CMK (cell line): Measurements from ENCODE around the gene DUOXA2.

Source experiments
- DNase-seq: peaks from one replicate; pipeline ENCODE4 v3.0.0-alpha.2; 2010; ENCODE audit warnings: low read depth

Gene DUOXA2

DNA sequence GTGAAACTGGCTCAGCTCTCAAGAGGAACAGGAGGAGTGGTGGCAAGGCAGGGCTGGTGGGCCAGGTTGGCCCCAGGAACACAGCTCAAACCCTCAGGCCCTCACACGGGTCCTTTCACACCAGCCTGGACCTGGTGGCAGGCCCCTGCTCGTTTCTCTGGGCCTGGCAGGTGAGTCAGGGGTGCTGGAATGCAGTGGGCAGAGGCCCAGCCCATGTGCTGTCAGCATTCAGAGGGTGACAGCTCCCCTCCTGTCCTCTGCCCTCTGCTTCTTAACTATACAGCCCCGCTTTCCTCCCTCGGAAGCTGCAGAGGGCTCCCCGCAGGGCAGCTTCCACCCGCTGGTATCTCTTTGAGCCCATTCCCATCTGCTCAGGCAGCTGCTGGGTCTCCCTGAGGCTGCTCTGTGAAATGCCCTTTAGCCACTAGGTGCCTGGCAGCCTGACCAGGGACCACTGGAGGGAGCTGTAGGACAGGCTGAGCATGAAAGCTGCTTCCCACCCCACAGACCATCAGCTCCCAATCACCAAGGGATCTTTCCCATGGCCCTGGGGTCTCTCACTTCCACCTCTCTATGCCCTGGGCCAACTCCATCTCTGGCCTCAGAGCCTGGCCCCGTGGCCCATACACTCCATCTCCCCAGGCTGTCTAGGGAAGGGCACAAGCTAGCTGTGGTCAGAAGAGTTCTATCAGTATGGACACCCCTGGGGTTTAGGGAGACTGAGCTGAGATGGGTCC lies 48.8 kb downstream of the DUOXA2 start:
- peak; percentile 59 for DNase-seq

DNA sequence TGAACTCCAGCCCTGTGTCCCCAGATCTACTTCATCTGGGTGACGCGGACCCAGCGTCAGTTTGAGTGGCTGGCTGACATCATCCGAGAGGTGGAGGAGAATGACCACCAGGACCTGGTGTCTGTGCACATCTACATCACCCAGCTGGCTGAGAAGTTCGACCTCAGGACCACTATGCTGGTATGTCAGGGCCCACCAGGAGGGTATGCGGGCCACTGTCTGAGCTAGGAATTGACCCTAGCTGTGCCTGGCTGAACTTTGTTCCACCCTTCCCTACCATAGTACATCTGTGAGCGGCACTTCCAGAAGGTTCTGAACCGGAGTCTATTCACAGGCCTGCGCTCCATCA lies 49.4 kb downstream of the DUOXA2 start:
- DNase-seq = no peak

DNA sequence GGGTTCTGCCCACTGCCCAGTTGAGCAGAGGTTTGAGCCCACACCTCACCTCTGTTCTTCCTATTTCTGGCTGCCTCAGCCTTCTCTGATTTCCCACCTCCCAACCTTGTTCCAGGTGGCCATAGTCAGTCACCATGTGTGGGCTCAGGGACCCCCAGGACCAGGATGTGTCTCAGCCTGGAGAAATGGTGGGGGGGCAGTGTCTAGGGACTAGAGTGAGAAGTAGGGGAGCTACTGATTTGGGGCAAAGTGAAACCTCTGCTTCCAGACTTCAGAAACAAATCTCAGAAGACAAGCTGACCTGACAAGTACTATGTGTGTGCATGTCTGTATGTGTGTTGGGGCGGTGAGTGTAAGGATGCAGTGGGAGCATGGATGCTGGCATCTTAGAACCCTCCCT lies 50.8 kb downstream of the DUOXA2 start:
- DNase-seq = no peak

DNA sequence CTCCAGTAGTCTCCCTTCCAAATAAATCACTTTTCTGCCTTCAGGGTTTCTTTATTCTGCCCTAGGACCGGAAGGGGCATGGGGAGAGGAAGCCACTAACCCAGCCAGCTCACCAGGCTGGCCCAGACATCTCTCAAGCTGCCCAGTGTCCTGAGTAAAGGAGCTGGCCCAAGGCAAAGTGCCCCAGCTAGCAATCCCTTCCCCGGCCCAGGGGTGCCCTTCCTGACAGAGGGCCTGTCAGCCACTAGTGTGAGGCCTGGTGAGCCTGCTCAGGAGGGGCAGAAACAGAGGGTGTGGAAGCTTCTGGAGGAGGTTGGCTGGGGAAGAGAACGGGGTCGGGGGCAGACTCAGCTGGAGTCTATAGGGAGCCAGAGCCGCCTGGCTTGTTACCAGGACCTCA lies 51.4 kb downstream of the DUOXA2 start:
- no peak for DNase-seq

DNA sequence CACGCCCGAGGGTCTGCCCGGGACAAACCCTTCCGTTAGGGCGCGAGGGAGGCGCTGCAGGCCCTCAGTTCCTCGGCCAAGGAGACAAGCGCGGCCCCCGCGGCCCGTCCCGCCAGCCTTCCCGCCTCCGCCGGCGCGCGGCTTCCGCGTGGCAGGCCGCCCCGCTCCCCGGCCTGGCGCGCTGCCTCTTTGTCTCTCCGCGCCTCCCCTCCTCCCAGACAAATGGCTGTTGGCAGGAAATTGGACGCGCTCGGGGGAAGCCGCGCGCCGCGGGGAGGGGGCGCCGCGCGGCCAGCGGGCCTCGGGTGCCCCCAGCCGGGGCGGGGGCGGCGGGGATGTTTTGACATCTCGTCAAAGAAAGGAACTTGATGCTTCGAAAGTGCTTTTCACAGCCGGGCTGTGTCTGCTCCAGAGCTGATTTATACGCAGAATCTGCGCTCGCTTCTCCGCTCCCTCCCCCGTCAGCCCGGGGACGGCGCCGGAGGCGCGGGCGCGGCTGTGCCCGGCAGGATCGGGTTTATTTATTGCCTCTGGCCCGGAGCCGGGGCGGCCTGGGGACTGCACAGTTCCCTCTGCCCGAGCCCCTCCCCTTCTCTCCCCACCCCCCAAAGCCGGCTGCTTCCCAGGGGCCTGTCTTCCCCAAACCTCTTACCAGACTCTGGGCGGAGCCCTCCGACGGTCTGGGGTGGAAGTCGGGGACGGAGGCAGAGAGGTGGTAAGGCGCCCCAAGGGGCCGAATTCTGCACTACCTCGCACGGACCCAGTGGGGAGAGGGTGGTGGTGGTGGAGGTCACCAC lies 52.9 kb downstream of the DUOXA2 start:
- DNase-seq = peak; percentile 77

DNA sequence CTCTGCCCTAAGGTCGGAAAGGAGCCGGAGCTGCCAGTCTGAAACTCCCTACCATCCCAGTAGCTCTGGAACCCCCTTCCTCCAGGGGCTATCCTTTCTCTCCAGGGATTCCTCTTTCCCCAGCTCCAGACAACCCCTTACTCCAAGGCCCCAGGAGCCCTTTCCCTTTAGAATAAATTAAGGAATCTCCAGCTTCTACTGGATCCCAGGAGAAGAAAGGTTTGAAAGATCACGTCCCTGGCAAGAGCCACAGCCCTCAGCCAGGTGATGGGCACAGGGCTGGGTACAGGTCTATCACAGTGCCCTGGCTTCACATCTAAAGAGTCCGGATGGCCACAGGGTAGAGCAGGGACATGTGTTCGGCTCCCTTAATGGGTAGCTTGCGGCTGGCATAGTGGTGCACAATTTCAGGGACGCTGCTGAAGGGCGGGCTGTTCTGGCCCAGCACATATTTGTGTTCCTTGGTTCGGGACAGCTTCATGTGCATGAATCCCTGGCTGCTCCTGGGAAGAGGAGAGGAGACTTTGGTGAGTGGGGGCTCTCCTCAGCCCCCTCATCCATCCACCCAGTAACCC lies 53.6 kb downstream of the DUOXA2 start:
- DNase-seq = no peak
